Brain microvascular endothelial cell (primary cell): ENCODE measurements around the gene CKAP2L.
A peak's percentile ranks its signal among the peaks of the same experiment; 100 is the strongest.

Source experiments
- DNase-seq: peaks from one replicate; pipeline ENCODE4 v3.0.0-alpha.2; 2020
- H3K27ac ChIP-seq: fragments of 250-450 bp; sonication (Bioruptor Pico); 2 replicates; pipeline ENCODE4 v1.5.1; 2020; ENCODE audit warnings: mild to moderate bottlenecking, moderate library complexity
- H3K27me3 ChIP-seq: fragments of 250-450 bp; sonication (Bioruptor Pico); replicated peaks from 2 replicates; pipeline ENCODE4 v1.5.1; 2020; ENCODE audit warnings: mild to moderate bottlenecking
- H3K36me3 ChIP-seq: fragments of 250-450 bp; sonication (Bioruptor Pico); replicated peaks from 2 replicates; pipeline ENCODE4 v1.5.1; 2020; ENCODE audit warnings: mild to moderate bottlenecking
- H3K4me3 ChIP-seq: 2 replicates; pipeline ENCODE4 v1.5.1; 2011; ENCODE audit warnings: low read depth, mild to moderate bottlenecking, control low read depth, low read length, moderate library complexity
- CTCF ChIP-seq: IDR thresholded peaks from 2 replicates; pipeline ENCODE4 v1.5.1; 2011; ENCODE audit warnings: low read depth, mild to moderate bottlenecking, moderate library complexity, low read length, control low read depth, inconsistent platforms; ENCODE audit errors: missing control alignments
- in situ Hi-C: cut with HindIII; loops from 2 replicates; pipeline ENCODE4 v1.10.0; 2017; ENCODE audit warnings: low sequenced_read_pairs, low pct_ligation_motif_present

Gene CKAP2L

GRCh38 chr2:112767693-112768330 is 3.4 kb upstream of the CKAP2L start:
- TF ChIP-seq CTCF = no peak

GRCh38 chr2:112765251-112765650 is 842 bp upstream of the CKAP2L start:
- Histone ChIP-seq H3K4me3 (peak overlapping the region; percentile 86), H3K27ac (peak overlapping the region; percentile 64), H3K27me3 (no peaks in the 10 kb centered on the region), H3K36me3 (no peaks in the 10 kb centered on the region)
- in situ Hi-C loops = loop anchor here (25.0 kb wide), 1 partner anchor 172 kb away; no protein-coding TSS in a partner anchor
- no peak for DNase-seq
- no peak for TF ChIP-seq CTCF

More at GRCh38 chr2:112767693-112768330, 3.4 kb upstream of the CKAP2L start:
- in situ Hi-C loops = loop anchor here (25.0 kb wide), 1 partner anchor 169 kb away; no protein-coding TSS in a partner anchor
- no peaks in the 10 kb centered on the region for H3K36me3 ChIP-seq
- DNase-seq = no peak
- no peaks in the 10 kb centered on the region for H3K27me3 ChIP-seq
- peak overlapping the region; percentile 48 for H3K27ac ChIP-seq
- H3K4me3 ChIP-seq = no peak overlapping the region

GRCh38 chr2:112762276-112762675 is 2.1 kb downstream of the CKAP2L start:
- H3K27ac ChIP-seq = no peak overlapping the region
- no peaks in the 10 kb centered on the region for H3K27me3 ChIP-seq
- H3K36me3 ChIP-seq = no peaks in the 10 kb centered on the region
- TF ChIP-seq CTCF = no peak
- no peak for DNase-seq
- no peak overlapping the region for H3K4me3 ChIP-seq
- in situ Hi-C loops = loop anchor here (25.0 kb wide), 1 partner anchor 175 kb away; no protein-coding TSS in a partner anchor

GRCh38 chr2:112760149-112760548 is 4.3 kb downstream of the CKAP2L start:
- Histone ChIP-seq H3K4me3 (no peak overlapping the region), H3K27me3 (no peaks in the 10 kb centered on the region), H3K36me3 (no peaks in the 10 kb centered on the region), H3K27ac (no peak overlapping the region)
- in situ Hi-C loops = loop anchor here (25.0 kb wide), 1 partner anchor 177 kb away; no protein-coding TSS in a partner anchor
- no peak for DNase-seq
- TF ChIP-seq CTCF = no peak

- no peak overlapping the region for H3K4me3 ChIP-seq
- DNase-seq = peak; percentile 22
- no peak for TF ChIP-seq CTCF
- H3K27me3 ChIP-seq = no peaks in the 10 kb centered on the region
- H3K36me3 ChIP-seq = no peaks in the 10 kb centered on the region
- no peak overlapping the region for H3K27ac ChIP-seq
- in situ Hi-C loops = loop anchor here (25.0 kb wide), 1 partner anchor 179 kb away; no protein-coding TSS in a partner anchor
Observed at GRCh38 chr2:112758711-112759110, 5.7 kb downstream of the CKAP2L start.

- in situ Hi-C loops = loop anchor here (25.0 kb wide), 1 partner anchor 180 kb away; no protein-coding TSS in a partner anchor
- Histone ChIP-seq H3K4me3 (no peak overlapping the region), H3K27ac (no peak overlapping the region), H3K27me3 (no peaks in the 10 kb centered on the region), H3K36me3 (no peaks in the 10 kb centered on the region)
- no peak for DNase-seq
- TF ChIP-seq CTCF = no peak
Observed at GRCh38 chr2:112757265-112757664, 7.1 kb downstream of the CKAP2L start.
